K562 (cell line): ENCODE measurements around the gene ADAD1.

Experiments
- ATF3 ChIP-seq, 2 experiments: fragments of 450-650 bp in 1 of 2; sonication (generic) in 1 of 2; formaldehyde crosslinking in 1 of 2; IDR thresholded peaks in 1 of 2; conservative IDR thresholded peaks in 1 of 2; 2 replicates each; pipeline versions ENCODE4 v1.6.1 to v1.8.1; 2016 to 2023; ENCODE audit warnings: mild to moderate bottlenecking in 2 of 2, moderate library complexity in 2 of 2, inconsistent platforms in 1 of 2, missing genetic modification reagents in 1 of 2
- ATF7 ChIP-seq: fragments of 450-650 bp; IDR thresholded peaks from 2 replicates; pipeline ENCODE4 v1.7.1; 2014; ENCODE audit warnings: mild to moderate bottlenecking, moderate library complexity
- BRCA1 ChIP-seq, 2 experiments: fragments of 450-650 bp in 1 of 2; sonication (generic) in 1 of 2; formaldehyde crosslinking in 1 of 2; IDR thresholded peaks; 2 replicates each; pipeline versions ENCODE4 v1.5.0 to v1.6.1; 2017 to 2020; ENCODE audit warnings: mild to moderate bottlenecking in 1 of 2, missing genetic modification reagents in 1 of 2
- EZH2 ChIP-seq: IDR thresholded peaks from 2 replicates; pipeline ENCODE4 v1.6.1; 2012; ENCODE audit warnings: low read depth, mild to moderate bottlenecking, inconsistent platforms, low read length, borderline replicate concordance
- FOSL1 ChIP-seq: fragments of 200-800 bp; sonication (Bioruptor generic); conservative IDR thresholded peaks from 2 replicates; pipeline ENCODE4 v1.6.1; 2016; ENCODE audit warnings: missing genetic modification characterization, missing compliant biosample characterization
- MAX ChIP-seq: sonication (generic); formaldehyde crosslinking; IDR thresholded peaks from 2 replicates; pipeline ENCODE4 v1.9.0; 2022; ENCODE audit warnings: mild to moderate bottlenecking, missing genetic modification reagents
- PREB ChIP-seq: sonication (generic); formaldehyde crosslinking; IDR thresholded peaks from 2 replicates; pipeline ENCODE4 v1.8.1; 2023; ENCODE audit warnings: mild to moderate bottlenecking, missing genetic modification reagents
- RCOR1 ChIP-seq, 2 experiments: IDR thresholded peaks; 2 replicates each; pipeline ENCODE4 v1.6.1; 2012; ENCODE audit warnings: low read depth in 2 of 2, low read length in 2 of 2, borderline replicate concordance in 1 of 2, improper control_type of control experiment in 1 of 2
- RERE ChIP-seq: sonication (generic); formaldehyde crosslinking; IDR thresholded peaks from 2 replicates; pipeline ENCODE4 v1.8.0; 2023; ENCODE audit warnings: missing genetic modification reagents, mild to moderate bottlenecking, borderline replicate concordance
- SMAD1 ChIP-seq: fragments of 150-350 bp; IDR thresholded peaks from 2 replicates; pipeline ENCODE4 v1.6.1; 2014; ENCODE audit warnings: low read length, low read depth; ENCODE audit not compliant: partially characterized antibody
- ZBTB26 ChIP-seq: fragments of 450-650 bp; formaldehyde crosslinking; IDR thresholded peaks from 2 replicates; pipeline ENCODE4 v1.4.0; 2022; ENCODE audit warnings: missing genetic modification characterization
- ZBTB8A ChIP-seq: fragments of 450-650 bp; IDR thresholded peaks from 2 replicates; pipeline ENCODE4 v1.6.1; 2018; ENCODE audit warnings: mild to moderate bottlenecking, moderate library complexity; ENCODE audit not compliant: partially characterized antibody
- ZSCAN29 ChIP-seq: fragments of 450-650 bp; IDR thresholded peaks from 2 replicates; pipeline ENCODE4 v1.6.1; 2017

GRCh38 chr4:122456231-122457116, 77.7 kb downstream of the ADAD1 start, which contains the start of gene IL2:
- no peak for TF ChIP-seq ATF7
- TF ChIP-seq ATF3 (IDR thresholded peaks at IDR 0.05): no peak
- TF ChIP-seq ATF3 (CRISPR knock-in tag; conservative IDR thresholded peaks at IDR 0.05): no peak
- TF ChIP-seq SMAD1: no peak
- no peak for TF ChIP-seq BRCA1 (IDR thresholded peaks at IDR 0.05)
- no peak for TF ChIP-seq BRCA1 (CRISPR knock-in tag; IDR thresholded peaks at IDR 0.05)
- TF ChIP-seq ZBTB26 (CRISPR knock-in tag): no peak
- no peak for TF ChIP-seq EZH2
- TF ChIP-seq MAX (CRISPR knock-in tag): no peak
- TF ChIP-seq ZBTB8A: no peak
- TF ChIP-seq ZSCAN29: no peak
- TF ChIP-seq RCOR1 (IDR thresholded peaks at IDR 0.05; ENCODE audit: borderline replicate concordance in 1 of 2, low read depth in 2 of 2, low read length in 2 of 2): no peak
- TF ChIP-seq FOSL1 (tag): no peak
- TF ChIP-seq RERE (CRISPR knock-in tag): no peak
- no peak for TF ChIP-seq PREB
